Activated CD4-positive, CD25-positive, alpha-beta regulatory T cell treated with anti-CD3 and anti-CD28 coated beads, Interleukin-2, amount 50 U/mL, for 72 hours (primary cell): ENCODE results near the gene APBB1IP.
"Not testable (repeated sequence)": the region's sequence is repeated elsewhere in the genome, so short reads cannot be mapped to it uniquely, and the experiment has no call there.

ENCODE experiments used
- DNase-seq: peaks from one replicate; pipeline ENCODE4 v3.0.0; 2021

Gene APBB1IP

DNA sequence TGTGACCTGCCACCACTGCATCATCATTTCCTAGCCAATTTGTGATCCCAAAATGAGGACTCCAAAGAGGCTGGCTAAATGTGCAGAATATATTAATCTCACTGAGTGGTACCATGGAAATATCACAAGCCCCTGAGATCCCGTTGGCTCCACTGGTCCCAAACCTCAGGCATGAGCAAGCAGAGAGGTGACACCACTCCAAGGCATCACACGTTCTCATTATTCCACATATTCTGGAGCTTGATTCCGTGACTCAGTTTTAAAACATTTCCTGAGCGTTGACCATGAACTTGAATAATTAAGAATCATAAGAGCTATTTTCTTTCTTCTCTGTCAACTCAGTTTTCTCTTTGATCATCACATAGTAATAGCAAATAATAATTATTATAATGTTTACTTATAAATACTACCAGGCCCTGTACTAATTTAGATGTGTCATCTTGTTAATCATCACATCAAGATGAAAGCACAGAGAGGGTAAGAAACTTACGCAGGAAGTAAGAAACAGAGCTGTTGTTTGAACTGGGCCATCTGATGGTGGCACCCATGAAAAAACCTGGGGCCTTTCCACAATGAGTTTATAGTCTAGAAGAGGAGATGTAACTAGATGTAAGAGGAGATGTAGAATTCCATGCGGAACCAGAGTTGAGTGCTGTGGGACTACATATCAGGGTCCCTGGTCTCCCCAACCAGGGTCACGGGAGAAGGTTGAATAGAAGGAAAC is 3.5 kb downstream of the APBB1IP start:
- no peak for DNase-seq

DNA sequence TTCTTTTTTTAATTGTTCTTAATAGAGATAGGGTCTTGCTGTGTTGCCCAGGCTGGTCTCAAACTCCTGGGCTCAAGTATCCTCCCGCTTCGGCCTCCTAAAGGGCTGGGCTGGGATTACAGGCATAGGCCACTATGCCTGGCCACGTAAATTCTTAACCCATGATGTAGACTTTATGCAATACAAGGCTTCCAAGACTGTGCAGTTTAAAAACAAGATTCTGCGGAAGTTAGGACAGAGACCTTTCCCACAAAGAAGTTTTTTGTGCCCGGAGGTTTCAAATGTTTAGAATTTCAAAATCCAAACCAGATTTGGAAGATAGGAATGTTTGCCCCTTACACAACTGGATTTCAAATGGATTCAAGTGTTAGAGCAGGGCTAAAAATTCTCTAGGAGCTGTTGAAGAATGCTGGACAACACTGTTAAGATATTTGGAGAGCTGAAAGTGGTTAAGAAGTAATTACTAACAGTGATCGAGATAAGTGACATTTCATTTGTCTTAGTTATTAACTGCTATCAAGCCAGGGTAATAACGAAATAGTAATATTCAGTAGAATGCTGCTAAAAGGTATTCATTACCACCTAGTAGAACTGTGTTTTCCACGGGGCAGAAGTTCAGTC is 7.4 kb downstream of the APBB1IP start:
- no peak for DNase-seq

- DNase-seq: no peak
Observed at GRCh38 chr10:26446258-26446657, 8.1 kb downstream of the APBB1IP start.

DNA sequence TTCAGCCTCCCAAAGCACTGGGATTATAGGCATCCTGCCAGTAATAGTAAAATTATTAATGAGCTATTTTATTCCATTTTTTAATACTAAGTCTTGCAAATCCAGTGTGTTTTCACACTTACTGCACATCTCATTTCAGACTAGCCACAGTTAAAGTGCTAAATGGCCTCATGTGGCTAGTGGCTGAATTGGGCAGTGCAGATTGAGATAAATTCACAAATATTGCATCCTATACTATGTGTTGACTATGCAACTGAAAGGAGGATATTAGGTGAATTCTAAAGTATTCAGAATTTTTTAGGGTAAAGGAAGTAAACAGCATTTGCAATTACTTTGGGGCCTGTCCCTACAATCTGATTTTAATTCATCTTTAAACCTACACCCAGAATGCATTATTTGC is 10.2 kb downstream of the APBB1IP start:
- no peak for DNase-seq

DNA sequence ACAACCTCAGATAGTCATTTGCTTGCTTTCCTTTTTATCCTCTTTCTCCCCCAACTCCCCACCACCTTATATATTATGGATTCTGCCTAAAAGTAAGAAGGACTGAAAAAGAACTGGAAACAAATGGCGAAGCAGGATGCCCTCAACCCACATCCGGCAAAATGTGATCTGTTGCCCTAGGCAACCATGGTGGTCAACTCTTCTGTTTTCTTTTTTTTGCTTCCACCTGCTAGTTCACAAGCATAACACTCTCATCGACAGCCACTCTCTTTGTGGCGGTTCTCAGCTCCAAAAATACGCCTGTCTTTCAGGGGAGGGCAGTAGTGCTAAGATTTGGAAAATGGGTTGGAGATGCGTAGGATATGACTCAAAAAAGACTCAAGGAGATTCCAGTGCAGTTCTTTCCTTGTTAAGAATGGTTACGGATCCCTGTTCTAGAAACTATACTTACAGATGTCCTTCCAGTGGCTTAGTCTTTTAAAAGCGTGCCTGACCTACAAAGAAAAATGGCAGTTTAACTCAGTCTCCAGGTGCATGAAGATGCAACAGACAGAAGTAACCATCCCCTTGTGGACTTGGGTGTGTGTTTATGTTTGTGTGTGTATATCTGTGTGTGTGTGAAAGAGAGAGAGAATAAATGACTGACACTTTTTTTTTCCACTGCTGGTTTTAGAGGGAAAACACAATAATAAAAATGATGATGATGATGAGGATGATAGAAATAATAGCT is 10.7 kb downstream of the APBB1IP start:
- DNase-seq: peak; percentile 53

DNA sequence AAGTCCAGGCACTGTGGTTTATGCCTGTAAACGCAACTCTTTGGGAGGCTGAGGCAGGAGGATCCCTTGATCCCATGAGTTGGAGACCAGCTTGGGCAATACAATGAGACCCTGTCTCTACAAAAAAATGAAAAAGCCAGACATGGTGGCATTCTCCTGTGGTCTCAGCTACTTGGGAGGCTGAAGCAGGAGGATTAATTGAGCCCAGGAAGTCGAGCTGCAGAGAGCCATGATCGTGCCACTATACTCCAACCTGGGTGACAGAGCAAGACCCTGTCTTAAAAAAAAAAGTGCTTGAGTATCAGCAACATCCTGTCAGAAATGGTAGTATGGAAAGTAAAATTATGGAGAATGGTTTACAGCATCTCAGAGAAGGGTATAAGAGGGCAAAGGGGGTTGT is 11.6 kb downstream of the APBB1IP start:
- DNase-seq: no peak

- DNase-seq: no peak
Observed at GRCh38 chr10:26451903-26452302, 13.8 kb downstream of the APBB1IP start.

- no peak for DNase-seq
Observed at GRCh38 chr10:26453850-26454249, 15.7 kb downstream of the APBB1IP start.

- no peak for DNase-seq
Observed at GRCh38 chr10:26454891-26455290, 16.8 kb downstream of the APBB1IP start.

DNA sequence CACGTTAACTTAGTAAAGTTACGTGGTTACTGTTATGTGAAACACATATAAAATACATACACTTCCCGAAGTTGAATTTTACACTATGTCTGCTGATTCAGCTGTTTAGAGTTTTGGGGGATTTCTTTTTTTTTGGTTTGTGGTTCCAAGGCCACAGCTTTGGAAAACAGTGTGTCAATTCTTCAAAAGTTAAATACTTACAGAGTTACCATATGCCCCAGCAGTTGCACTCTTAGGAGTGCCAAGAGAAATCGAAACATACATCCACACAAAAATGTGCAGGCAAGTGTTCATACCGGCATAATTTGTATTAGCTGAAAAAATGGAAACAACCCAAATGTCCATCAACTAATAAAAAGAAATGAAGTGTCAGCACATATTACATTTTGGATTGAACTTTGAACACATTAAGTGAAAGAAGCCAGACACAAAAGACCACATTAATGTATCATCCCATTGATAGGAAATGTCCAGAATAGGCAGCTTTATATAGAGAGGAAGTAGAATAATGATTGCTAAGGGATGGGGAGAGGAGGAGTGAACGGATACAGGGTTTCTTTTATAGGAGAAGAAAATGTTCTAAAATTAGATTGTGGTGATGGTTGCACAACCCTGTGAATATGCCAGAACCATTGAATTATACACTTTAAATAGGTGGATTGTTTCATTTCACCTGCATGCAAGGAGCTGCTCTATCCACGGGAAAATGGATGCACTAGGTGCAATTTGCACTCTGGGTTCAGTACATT is 17.6 kb downstream of the APBB1IP start:
- DNase-seq: no peak

GRCh38 chr10:26457088-26457487 is 18.9 kb downstream of the APBB1IP start:
- DNase-seq: no peak

DNA sequence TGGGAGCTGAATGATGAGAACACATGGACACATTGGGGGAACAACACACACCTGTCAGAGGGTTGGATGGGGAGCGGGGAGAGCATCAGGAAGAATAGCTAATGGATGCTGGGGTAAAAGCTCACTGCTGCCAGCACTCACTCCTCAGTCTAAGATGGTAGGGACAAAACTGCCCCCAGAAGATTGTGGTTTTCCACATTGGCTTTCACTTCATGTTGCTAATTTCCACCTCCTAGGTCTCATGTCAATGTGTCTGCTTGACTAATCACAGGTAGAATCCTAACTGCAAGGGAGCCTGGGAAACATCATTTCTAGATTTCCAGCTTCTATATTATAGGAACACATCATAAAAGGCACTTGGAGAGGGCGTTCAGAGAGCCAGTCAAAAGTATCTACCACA is 22.6 kb downstream of the APBB1IP start:
- no peak for DNase-seq

DNA sequence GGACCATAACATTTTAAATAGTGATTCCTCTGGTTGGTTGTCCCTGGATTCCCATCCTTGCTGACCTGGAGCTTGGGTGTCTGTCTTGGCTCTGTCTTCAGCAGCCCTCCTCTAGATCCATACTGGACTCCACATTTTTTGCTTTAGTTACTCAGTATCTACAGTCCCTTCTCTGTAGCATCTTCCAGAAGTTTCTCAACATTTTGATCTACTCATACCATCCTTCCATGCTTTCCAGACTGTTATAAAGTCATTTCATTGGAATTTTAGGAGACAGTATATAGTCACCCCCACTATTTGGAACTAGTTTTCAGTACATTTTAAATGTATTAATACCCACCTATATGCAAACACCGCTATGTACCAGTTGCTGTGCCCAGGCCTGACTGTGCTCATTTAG is 25.8 kb downstream of the APBB1IP start:
- DNase-seq: no peak

GRCh38 chr10:26464632-26465280 is 26.6 kb downstream of the APBB1IP start:
- DNase-seq: no peak

GRCh38 chr10:26466531-26466930 is 28.4 kb downstream of the APBB1IP start:
- not testable (repeated sequence) for DNase-seq

GRCh38 chr10:26467639-26468038 is 29.5 kb downstream of the APBB1IP start:
- DNase-seq: no peak

GRCh38 chr10:26468291-26468690 is 30.1 kb downstream of the APBB1IP start:
- DNase-seq: no peak

DNA sequence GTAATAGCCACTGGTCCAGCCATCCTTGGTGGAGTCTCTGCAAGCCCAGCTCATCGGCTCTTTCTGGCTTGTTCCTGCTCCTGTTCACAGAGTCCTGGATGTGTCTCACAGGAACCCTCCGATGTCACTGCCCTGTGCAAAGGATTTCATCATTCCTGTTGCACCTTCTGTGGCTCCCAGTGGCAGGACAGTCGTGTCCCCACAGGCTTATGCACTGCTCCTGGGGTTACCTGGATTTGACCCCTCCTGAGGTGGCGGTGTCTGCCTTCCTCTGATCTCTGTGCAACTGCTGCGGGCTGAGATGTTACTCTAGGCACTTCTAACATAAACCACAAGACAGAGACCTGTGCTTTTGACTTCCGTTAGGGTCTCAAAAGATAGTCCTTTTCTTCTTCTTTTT is 30.6 kb downstream of the APBB1IP start:
- no peak for DNase-seq

- no peak for DNase-seq
Observed at GRCh38 chr10:26472492-26472778, 34.3 kb downstream of the APBB1IP start.

DNA sequence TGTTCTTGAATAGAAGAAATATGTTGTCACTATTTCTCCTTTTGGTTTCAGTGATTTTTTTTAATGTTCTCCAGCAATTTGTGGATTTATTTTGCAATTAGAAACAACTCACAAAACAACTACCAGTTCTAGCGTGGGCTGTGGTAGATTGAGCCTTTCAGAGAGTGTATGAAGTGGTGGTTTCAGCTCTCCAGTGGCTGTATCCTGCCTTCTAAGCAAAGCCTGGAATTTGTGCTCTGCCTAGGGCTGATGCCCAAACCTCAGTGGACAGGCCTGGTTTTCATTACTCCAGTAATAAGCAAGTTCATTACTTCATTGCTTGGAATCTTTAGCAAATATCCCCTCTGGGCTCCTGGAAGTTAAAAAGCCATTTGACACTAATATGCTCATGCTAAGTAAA is 35.9 kb downstream of the APBB1IP start:
- no peak for DNase-seq

- not testable (repeated sequence) for DNase-seq
Observed at GRCh38 chr10:26474845-26475244, 36.7 kb downstream of the APBB1IP start.

GRCh38 chr10:26475386-26475785 is 37.2 kb downstream of the APBB1IP start:
- no peak for DNase-seq

GRCh38 chr10:26477501-26477900 is 39.4 kb downstream of the APBB1IP start:
- no peak for DNase-seq
